ENCODE data around the gene RPUSD1.

DNA sequence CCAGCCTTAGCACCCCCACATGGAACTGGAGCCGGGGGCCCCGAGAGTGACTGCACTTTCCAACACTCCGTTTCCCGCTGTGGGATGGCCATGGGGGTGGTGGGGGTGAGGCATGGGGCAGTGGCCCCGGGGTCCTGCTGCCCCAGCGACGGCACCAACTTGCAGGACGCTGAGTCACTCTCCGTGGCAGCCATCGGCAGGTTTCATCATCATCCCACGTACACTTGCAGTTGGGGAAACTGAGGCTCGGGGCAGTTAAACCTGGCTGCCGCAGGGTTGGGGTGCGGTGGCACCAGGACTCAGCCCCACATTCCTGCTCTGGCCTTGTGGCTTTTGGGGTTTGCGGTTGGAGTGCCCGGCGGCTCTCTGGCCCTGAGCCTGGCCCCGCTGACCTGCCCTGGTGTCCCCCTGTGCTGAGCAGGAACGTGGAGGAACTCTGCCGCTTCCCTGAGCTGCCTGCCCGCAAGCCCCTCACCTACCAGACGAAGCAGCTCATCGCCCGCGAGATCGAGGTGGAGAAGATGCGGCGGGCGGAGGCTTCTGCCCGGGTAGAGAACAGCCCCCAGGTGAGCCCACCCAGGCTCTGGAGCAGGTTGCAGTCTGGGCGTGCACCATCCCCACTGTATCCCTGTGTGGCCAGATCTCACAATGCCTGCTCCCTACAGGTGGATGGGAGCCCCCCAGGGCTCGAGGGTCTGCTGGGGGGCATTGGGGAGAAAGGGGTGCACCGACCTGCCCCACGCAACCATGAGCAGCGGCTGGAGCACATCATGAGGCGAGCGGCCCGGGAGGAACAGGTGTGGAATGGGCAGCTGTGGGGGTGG, 8.3 kb upstream of the RPUSD1 start:
- TF ChIP-seq, protein P1, sequence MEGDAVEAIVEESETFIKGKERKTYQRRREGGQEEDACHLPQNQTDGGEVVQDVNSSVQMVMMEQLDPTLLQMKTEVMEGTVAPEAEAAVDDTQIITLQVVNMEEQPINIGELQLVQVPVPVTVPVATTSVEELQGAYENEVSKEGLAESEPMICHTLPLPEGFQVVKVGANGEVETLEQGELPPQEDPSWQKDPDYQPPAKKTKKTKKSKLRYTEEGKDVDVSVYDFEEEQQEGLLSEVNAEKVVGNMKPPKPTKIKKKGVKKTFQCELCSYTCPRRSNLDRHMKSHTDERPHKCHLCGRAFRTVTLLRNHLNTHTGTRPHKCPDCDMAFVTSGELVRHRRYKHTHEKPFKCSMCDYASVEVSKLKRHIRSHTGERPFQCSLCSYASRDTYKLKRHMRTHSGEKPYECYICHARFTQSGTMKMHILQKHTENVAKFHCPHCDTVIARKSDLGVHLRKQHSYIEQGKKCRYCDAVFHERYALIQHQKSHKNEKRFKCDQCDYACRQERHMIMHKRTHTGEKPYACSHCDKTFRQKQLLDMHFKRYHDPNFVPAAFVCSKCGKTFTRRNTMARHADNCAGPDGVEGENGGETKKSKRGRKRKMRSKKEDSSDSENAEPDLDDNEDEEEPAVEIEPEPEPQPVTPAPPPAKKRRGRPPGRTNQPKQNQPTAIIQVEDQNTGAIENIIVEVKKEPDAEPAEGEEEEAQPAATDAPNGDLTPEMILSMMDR (IDR thresholded peaks at IDR 0.05) = no peak
- TF ChIP-seq, protein P2, sequence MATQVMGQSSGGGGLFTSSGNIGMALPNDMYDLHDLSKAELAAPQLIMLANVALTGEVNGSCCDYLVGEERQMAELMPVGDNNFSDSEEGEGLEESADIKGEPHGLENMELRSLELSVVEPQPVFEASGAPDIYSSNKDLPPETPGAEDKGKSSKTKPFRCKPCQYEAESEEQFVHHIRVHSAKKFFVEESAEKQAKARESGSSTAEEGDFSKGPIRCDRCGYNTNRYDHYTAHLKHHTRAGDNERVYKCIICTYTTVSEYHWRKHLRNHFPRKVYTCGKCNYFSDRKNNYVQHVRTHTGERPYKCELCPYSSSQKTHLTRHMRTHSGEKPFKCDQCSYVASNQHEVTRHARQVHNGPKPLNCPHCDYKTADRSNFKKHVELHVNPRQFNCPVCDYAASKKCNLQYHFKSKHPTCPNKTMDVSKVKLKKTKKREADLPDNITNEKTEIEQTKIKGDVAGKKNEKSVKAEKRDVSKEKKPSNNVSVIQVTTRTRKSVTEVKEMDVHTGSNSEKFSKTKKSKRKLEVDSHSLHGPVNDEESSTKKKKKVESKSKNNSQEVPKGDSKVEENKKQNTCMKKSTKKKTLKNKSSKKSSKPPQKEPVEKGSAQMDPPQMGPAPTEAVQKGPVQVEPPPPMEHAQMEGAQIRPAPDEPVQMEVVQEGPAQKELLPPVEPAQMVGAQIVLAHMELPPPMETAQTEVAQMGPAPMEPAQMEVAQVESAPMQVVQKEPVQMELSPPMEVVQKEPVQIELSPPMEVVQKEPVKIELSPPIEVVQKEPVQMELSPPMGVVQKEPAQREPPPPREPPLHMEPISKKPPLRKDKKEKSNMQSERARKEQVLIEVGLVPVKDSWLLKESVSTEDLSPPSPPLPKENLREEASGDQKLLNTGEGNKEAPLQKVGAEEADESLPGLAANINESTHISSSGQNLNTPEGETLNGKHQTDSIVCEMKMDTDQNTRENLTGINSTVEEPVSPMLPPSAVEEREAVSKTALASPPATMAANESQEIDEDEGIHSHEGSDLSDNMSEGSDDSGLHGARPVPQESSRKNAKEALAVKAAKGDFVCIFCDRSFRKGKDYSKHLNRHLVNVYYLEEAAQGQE (IDR thresholded peaks at IDR 0.05; ENCODE audit: low read depth, low read length) = no peak
